ENCODE measurements around the gene PBLD.

- TF ChIP-seq CTCF (IDR thresholded peaks at IDR 0.05) (no peak), POLR2AphosphoS5 (IDR thresholded peaks at IDR 0.05) (no peak)
Measured at GRCh38 chr10:68288717-68289116, 44.0 kb downstream of the PBLD start.
